ENCODE results near the gene FAM117A.
"Not testable (repeated sequence)": the region's sequence is repeated elsewhere in the genome, so short reads cannot be mapped to it uniquely, and the experiment has no call there.

Gene FAM117A

GRCh38 chr17:49676276-49676868, 87.6 kb downstream of the FAM117A start:
- DNase-seq, result peak; percentile 90

GRCh38 chr17:49674507-49674906, 89.4 kb downstream of the FAM117A start:
- no peak for DNase-seq

- not testable (repeated sequence) for DNase-seq
Observed at GRCh38 chr17:49673679-49674078, 90.3 kb downstream of the FAM117A start.

GRCh38 chr17:49670641-49671040, 93.3 kb downstream of the FAM117A start:
- peak; percentile 43 for DNase-seq

GRCh38 chr17:49670002-49670401, 93.9 kb downstream of the FAM117A start:
- DNase-seq, result no peak

GRCh38 chr17:49667854-49668253, 96.1 kb downstream of the FAM117A start:
- no peak for DNase-seq

GRCh38 chr17:49664706-49665211, 99.2 kb downstream of the FAM117A start:
- no peak for DNase-seq

All from inflammatory macrophage treated with lipopolysaccharide for 4 hours (primary cell).